Activated naive CD4-positive, alpha-beta T cell treated with anti-CD3 and anti-CD28 coated beads, Interleukin-2, amount 50 U/mL, for 24 hours (primary cell): ENCODE results near the gene SPSB4.
A peak's percentile ranks its signal among the peaks of the same experiment; 100 is the strongest.

Experiments
- H3K27ac Mint-ChIP-seq: one replicate; pipeline ENCODE4 v1.8.0; 2021; ENCODE audit warnings: mild to moderate bottlenecking, mixed read lengths
- H3K27me3 Mint-ChIP-seq: one replicate; pipeline ENCODE4 v1.8.0; 2021; ENCODE audit warnings: mixed read lengths
- H3K36me3 Mint-ChIP-seq: one replicate; pipeline ENCODE4 v1.8.0; 2021; ENCODE audit warnings: mixed read lengths
- H3K4me1 Mint-ChIP-seq: one replicate; pipeline ENCODE4 v1.8.0; 2021; ENCODE audit warnings: mixed read lengths
- H3K4me3 Mint-ChIP-seq: one replicate; pipeline ENCODE4 v1.8.0; 2021; ENCODE audit warnings: mild to moderate bottlenecking, mixed read lengths
- H3K9me3 Mint-ChIP-seq: one replicate; pipeline ENCODE4 v1.8.0; 2021; ENCODE audit warnings: mixed read lengths

SPSB4 gene

GRCh38 chr3:141170678-141171295 lies 119.6 kb downstream of the SPSB4 start:
- H3K4me3 Mint-ChIP-seq = no peak overlapping the region
- no peaks in the 10 kb centered on the region for H3K36me3 Mint-ChIP-seq
- H3K27ac Mint-ChIP-seq = no peak overlapping the region
- peaks cover 4% of the 10 kb centered on the region for H3K9me3 Mint-ChIP-seq
- H3K27me3 Mint-ChIP-seq = peaks cover 1% of the 10 kb centered on the region
- H3K4me1 Mint-ChIP-seq = no peaks in the 10 kb centered on the region

GRCh38 chr3:141174674-141175073 lies 123.5 kb downstream of the SPSB4 start:
- Mint-ChIP-seq H3K27ac (no peak overlapping the region), H3K9me3 (no peaks in the 10 kb centered on the region), H3K36me3 (no peaks in the 10 kb centered on the region), H3K4me1 (no peaks in the 10 kb centered on the region), H3K27me3 (peaks cover 1% of the 10 kb centered on the region), H3K4me3 (no peak overlapping the region)

GRCh38 chr3:141176775-141177174 lies 125.6 kb downstream of the SPSB4 start:
- Mint-ChIP-seq H3K4me3 (no peak overlapping the region), H3K9me3 (peaks cover 7% of the 10 kb centered on the region), H3K27me3 (no peaks in the 10 kb centered on the region), H3K36me3 (no peaks in the 10 kb centered on the region), H3K27ac (no peak overlapping the region), H3K4me1 (no peaks in the 10 kb centered on the region)

GRCh38 chr3:141178026-141178425 lies 126.9 kb downstream of the SPSB4 start:
- H3K27ac Mint-ChIP-seq = no peak overlapping the region
- H3K9me3 Mint-ChIP-seq = peaks cover 7% of the 10 kb centered on the region
- no peaks in the 10 kb centered on the region for H3K4me1 Mint-ChIP-seq
- H3K36me3 Mint-ChIP-seq = no peaks in the 10 kb centered on the region
- no peaks in the 10 kb centered on the region for H3K27me3 Mint-ChIP-seq
- H3K4me3 Mint-ChIP-seq = no peak overlapping the region

DNA sequence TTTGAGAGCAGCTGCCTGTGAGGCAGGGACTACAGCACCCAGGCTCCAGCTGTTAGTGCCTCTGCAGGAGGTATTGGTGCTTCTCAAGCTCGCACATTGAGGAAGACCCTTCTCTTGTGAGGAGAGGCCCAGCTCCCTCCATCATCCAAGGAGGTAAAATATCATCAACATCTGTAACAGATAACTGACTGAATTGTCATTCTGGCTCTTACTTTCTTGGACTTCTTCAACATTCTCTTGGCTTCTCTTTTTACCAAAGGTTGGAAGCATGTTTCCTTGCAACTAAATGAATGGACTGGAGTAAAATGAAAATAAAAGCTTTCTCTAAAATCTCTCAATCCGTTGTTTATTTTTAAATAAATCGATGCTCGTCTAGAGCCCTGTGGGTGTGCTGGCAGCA lies 127.4 kb downstream of the SPSB4 start:
- Mint-ChIP-seq H3K36me3 (no peaks in the 10 kb centered on the region), H3K27ac (no peak overlapping the region), H3K27me3 (no peaks in the 10 kb centered on the region), H3K9me3 (peaks cover 7% of the 10 kb centered on the region), H3K4me1 (no peaks in the 10 kb centered on the region), H3K4me3 (no peak overlapping the region)

DNA sequence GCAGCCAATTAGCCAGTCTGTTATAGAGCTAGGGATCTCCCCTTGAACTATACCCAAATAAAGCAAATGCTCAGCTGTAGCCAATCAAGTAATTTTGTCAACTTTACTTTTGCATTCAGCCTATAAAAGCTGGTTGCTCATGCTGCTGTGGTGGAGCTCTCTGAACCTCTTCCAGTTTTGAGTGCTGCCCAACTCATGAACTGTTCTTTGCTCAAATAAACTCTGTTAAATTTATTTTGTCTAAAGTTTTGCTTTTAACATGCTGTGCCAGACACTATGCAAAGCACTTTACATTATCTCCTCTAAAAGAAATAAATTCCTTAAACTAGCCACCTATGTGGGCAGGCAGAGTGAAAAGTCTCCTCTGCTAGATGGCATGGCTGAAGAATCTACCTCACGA lies 128.8 kb downstream of the SPSB4 start:
- Mint-ChIP-seq H3K36me3 (no peaks in the 10 kb centered on the region), H3K9me3 (peaks cover 7% of the 10 kb centered on the region), H3K27me3 (no peaks in the 10 kb centered on the region), H3K27ac (no peak overlapping the region), H3K4me3 (no peak overlapping the region), H3K4me1 (no peaks in the 10 kb centered on the region)

DNA sequence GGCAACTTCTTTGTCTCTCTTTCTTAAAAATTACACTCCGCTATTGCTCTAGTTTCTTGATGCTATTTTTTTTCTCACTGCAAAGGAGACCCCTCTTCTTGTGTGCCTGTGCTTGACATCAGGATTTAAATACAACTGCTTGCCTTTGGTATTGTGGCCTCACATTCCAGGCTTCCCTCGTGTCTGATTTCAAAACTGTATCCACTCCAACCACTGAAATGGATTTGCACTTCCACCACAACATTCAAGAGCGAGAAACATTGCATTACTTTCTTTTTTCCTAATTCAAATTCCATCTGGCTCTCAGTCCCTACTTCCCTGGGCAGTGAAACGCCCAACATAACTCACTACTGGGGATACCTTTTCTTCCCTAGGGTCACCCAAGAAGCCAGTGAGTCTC lies 130.0 kb downstream of the SPSB4 start:
- H3K27me3 Mint-ChIP-seq = no peaks in the 10 kb centered on the region
- no peaks in the 10 kb centered on the region for H3K36me3 Mint-ChIP-seq
- H3K4me3 Mint-ChIP-seq = no peak overlapping the region
- no peak overlapping the region for H3K27ac Mint-ChIP-seq
- no peaks in the 10 kb centered on the region for H3K4me1 Mint-ChIP-seq
- peaks cover 7% of the 10 kb centered on the region for H3K9me3 Mint-ChIP-seq

GRCh38 chr3:141181819-141182218 lies 130.7 kb downstream of the SPSB4 start:
- Mint-ChIP-seq H3K27me3 (no peaks in the 10 kb centered on the region), H3K9me3 (peaks cover 7% of the 10 kb centered on the region), H3K4me3 (no peak overlapping the region), H3K36me3 (no peaks in the 10 kb centered on the region), H3K4me1 (no peaks in the 10 kb centered on the region), H3K27ac (no peak overlapping the region)

GRCh38 chr3:141183606-141184005 lies 132.5 kb downstream of the SPSB4 start:
- H3K9me3 Mint-ChIP-seq = peaks cover 7% of the 10 kb centered on the region
- H3K4me1 Mint-ChIP-seq = no peaks in the 10 kb centered on the region
- H3K27ac Mint-ChIP-seq = no peak overlapping the region
- H3K27me3 Mint-ChIP-seq = no peaks in the 10 kb centered on the region
- no peaks in the 10 kb centered on the region for H3K36me3 Mint-ChIP-seq
- H3K4me3 Mint-ChIP-seq = no peak overlapping the region

GRCh38 chr3:141184430-141184829 lies 133.3 kb downstream of the SPSB4 start:
- Mint-ChIP-seq H3K9me3 (peaks cover 7% of the 10 kb centered on the region), H3K27ac (no peak overlapping the region), H3K36me3 (no peaks in the 10 kb centered on the region), H3K4me1 (no peaks in the 10 kb centered on the region), H3K27me3 (no peaks in the 10 kb centered on the region), H3K4me3 (no peak overlapping the region)

- Mint-ChIP-seq H3K4me1 (peaks cover 10% of the 10 kb centered on the region), H3K4me3 (no peak overlapping the region), H3K36me3 (peaks cover 2% of the 10 kb centered on the region), H3K27me3 (no peaks in the 10 kb centered on the region), H3K27ac (peak overlapping the region; percentile 75), H3K9me3 (no peaks in the 10 kb centered on the region)
These were observed 140.1 kb downstream of the SPSB4 start for GRCh38 chr3:141191097-141191749.

- Mint-ChIP-seq H3K27ac (peak overlapping the region; percentile 4), H3K9me3 (no peaks in the 10 kb centered on the region), H3K36me3 (peaks cover 2% of the 10 kb centered on the region), H3K4me3 (no peak overlapping the region), H3K27me3 (no peaks in the 10 kb centered on the region), H3K4me1 (peaks cover 10% of the 10 kb centered on the region)
These were observed 141.2 kb downstream of the SPSB4 start for GRCh38 chr3:141192345-141192744.

DNA sequence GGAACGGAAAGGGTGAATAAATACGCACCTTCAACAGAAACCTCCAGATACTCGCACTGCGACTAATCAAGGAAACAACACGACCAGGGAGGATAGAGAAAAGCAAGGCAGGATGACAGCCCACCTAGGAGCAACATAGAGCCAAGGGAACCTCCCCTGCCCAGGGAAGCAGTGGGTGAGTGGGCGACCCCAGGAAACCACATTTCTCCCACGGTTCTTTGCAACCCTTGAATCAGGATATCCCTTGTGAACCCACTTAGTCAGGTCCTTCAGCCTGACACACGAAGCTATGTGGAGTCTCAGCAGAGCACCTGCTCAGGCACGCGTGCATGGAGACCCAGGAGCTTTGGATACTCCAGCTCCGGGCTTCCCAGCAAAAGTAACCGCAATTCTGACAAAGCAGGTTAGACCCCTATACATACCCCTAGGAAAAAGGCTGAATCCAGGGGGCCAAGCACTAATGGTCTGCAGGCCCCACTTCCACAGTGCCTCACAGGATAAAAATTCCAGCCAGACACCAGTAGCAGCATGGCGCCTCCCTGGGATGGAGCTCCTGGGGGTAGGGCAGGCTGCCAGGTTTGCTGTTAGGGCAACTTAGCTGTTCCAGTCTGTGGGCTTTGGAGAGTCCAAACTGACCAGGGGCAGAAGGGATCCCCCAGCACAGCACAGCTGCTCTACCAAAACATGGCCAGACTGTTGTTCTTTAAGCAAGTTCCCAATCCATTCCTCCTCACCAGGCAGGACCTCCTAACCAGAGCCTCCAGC lies 142.1 kb downstream of the SPSB4 start:
- H3K36me3 Mint-ChIP-seq = peaks cover 2% of the 10 kb centered on the region
- H3K4me1 Mint-ChIP-seq = peaks cover 10% of the 10 kb centered on the region
- no peak overlapping the region for H3K4me3 Mint-ChIP-seq
- H3K27me3 Mint-ChIP-seq = no peaks in the 10 kb centered on the region
- no peak overlapping the region for H3K27ac Mint-ChIP-seq
- no peaks in the 10 kb centered on the region for H3K9me3 Mint-ChIP-seq
